SK-N-SH (cell line): ENCODE results near the gene VPS52.

Experiments used
- GABPA ChIP-seq: IDR thresholded peaks from 2 replicates; pipeline ENCODE4 v1.4.0; 2012; ENCODE audit warnings: low read depth, mild to moderate bottlenecking
- MEF2A ChIP-seq: IDR thresholded peaks from 2 replicates; pipeline ENCODE4 v1.4.0; 2012; ENCODE audit warnings: low read depth, borderline replicate concordance

GRCh38 chr6:33320315-33321181 is 48.9 kb upstream of the VPS52 start:
- TF ChIP-seq MEF2A (no peak; the same call in 1 of the 2 replicates), GABPA (no peak)
